ENCODE measurements around the gene EPC2.
"Not testable (repeated sequence)": the region's sequence is repeated elsewhere in the genome, so short reads cannot be mapped to it uniquely, and the experiment has no call there.

Gene EPC2

GRCh38 chr2:148642891-148643416, 1.6 kb upstream of the EPC2 start:
- FAIRE-seq = no peak

- no peak for FAIRE-seq
These were observed 1.1 kb upstream of the EPC2 start for GRCh38 chr2:148643421-148643820.

GRCh38 chr2:148644883-148645538, 460 bp downstream of the EPC2 start:
- peak; percentile 87 for FAIRE-seq

GRCh38 chr2:148645539-148646230, 1.1 kb downstream of the EPC2 start:
- no peak for FAIRE-seq

- peak; percentile 63 for FAIRE-seq
These were observed 1.6 kb downstream of the EPC2 start for GRCh38 chr2:148646231-148646559.

GRCh38 chr2:148647711-148648110, 3.2 kb downstream of the EPC2 start:
- FAIRE-seq = not testable (repeated sequence)

GRCh38 chr2:148649936-148650335, 5.4 kb downstream of the EPC2 start:
- no peak for FAIRE-seq

- FAIRE-seq = no peak
These were observed 6.3 kb downstream of the EPC2 start for GRCh38 chr2:148650881-148651280.

- no peak for FAIRE-seq
These were observed 7.4 kb downstream of the EPC2 start for GRCh38 chr2:148651972-148652371.

GRCh38 chr2:148653437-148653836, 8.9 kb downstream of the EPC2 start:
- no peak for FAIRE-seq

- FAIRE-seq = no peak
These were observed 9.9 kb downstream of the EPC2 start for GRCh38 chr2:148654435-148654834.

GRCh38 chr2:148656516-148656915, 12.0 kb downstream of the EPC2 start:
- no peak for FAIRE-seq

GRCh38 chr2:148658807-148659722, 14.5 kb downstream of the EPC2 start:
- FAIRE-seq = no peak

GRCh38 chr2:148660999-148661398, 16.4 kb downstream of the EPC2 start:
- FAIRE-seq = peak; percentile 86

GRCh38 chr2:148662332-148662731, 17.8 kb downstream of the EPC2 start:
- FAIRE-seq = not testable (repeated sequence)

- no peak for FAIRE-seq
These were observed 19.7 kb downstream of the EPC2 start for GRCh38 chr2:148664229-148664628.

GRCh38 chr2:148666555-148666954, 22.0 kb downstream of the EPC2 start:
- FAIRE-seq = no peak

GRCh38 chr2:148667113-148667836, 22.7 kb downstream of the EPC2 start:
- FAIRE-seq = no peak

- no peak for FAIRE-seq
These were observed 26.2 kb downstream of the EPC2 start for GRCh38 chr2:148670773-148671172.

GRCh38 chr2:148674063-148675020, 29.8 kb downstream of the EPC2 start:
- FAIRE-seq = no peak

- no peak for FAIRE-seq
These were observed 31.2 kb downstream of the EPC2 start for GRCh38 chr2:148675708-148676107.
